Ovary (tissue), 9 donors: Measurements from ENCODE around the gene SPPL2A. TPM values are rescaled to one million over a fixed set of nuclear protein-coding genes. Genes with fewer than 3 reads are reported as not detected.
A peak's percentile ranks its signal among the peaks of the same experiment; 100 is the strongest.
"Not testable (repeated sequence)": the region's sequence is repeated elsewhere in the genome, so short reads cannot be mapped to it uniquely, and the experiment has no call there.

ENCODE experiments used
- DNase-seq, 5 donors: peaks; one replicate each; pipeline ENCODE4 v3.0.0-alpha.2; 2019 to 2020
- H3K27ac ChIP-seq, 2 donors: fragments of 200-600 bp; one replicate each; pipeline versions ENCODE4 v1.5.1 to v1.8.0; 2019 to 2022
- H3K27me3 ChIP-seq: fragments of 200-600 bp; one replicate; pipeline ENCODE4 v1.8.0; 2022
- H3K36me3 ChIP-seq: fragments of 200-600 bp; sonication (generic); one replicate; pipeline ENCODE4 v1.5.1; 2019
- H3K4me1 ChIP-seq: one replicate; pipeline ENCODE4 v1.8.1; 2013; ENCODE audit warnings: mild to moderate bottlenecking, moderate library complexity; ENCODE audit not compliant: insufficient read depth
- H3K4me3 ChIP-seq: fragments of 200-600 bp; sonication (generic); one replicate; pipeline ENCODE4 v1.5.1; 2017
- H3K9me3 ChIP-seq, 2 donors: fragments of 200-600 bp in 1 of 2; sonication (generic) in 1 of 2; one replicate each; pipeline versions ENCODE4 v1.5.1 to v1.8.1; 2013 to 2019; ENCODE audit warnings: mild to moderate bottlenecking in 1 of 2, moderate library complexity in 1 of 2
- CTCF ChIP-seq, 3 donors: fragments of 450-650 bp in 2 of 3; fragments of 200-600 bp in 1 of 3; IDR thresholded peaks; one replicate each; pipeline versions ENCODE4 v1.5.1 to v1.8.0; 2016 to 2022; ENCODE audit warnings: antibody characterized with exemption in 3 of 3, mild to moderate bottlenecking in 1 of 3
- EP300 ChIP-seq: sonication (generic); formaldehyde crosslinking; IDR thresholded peaks from one replicate; pipeline ENCODE4 v1.6.1; 2017; ENCODE audit warnings: antibody characterized with exemption
- POLR2A ChIP-seq: fragments of 450-650 bp; IDR thresholded peaks from one replicate; pipeline ENCODE4 v1.6.1; 2017; ENCODE audit warnings: antibody characterized with exemption, mild to moderate bottlenecking, moderate library complexity
- WGBS, 3 donors: extraction: QIAGEN DNeasy Blood & Tissue Kit in 1 of 3; methylation state at CpG; one replicate each; pipeline versions ENCODE4 v1.1.5 to v1.1.7; 2013 to 2017; 5-methylcytosine and 5-hydroxymethylcytosine counted together
- intact Hi-C, 4 donors: fragments of 100-400 bp; cut with DNase I; formaldehyde crosslinking; loops; one replicate each; pipeline versions ENCODE4 v1.11.0 to v1.15.1; 2022 to 2023
- polyA plus RNA-seq, 2 donors: library from polyadenylated mRNA; stranded (reverse); fragments of 200-250 nt in 1 of 2; fragments of 350-450 nt in 1 of 2; fragmentation: Illumina TruSeq in 1 of 2; extraction: RNeasy Lipid Tissue Mini Kit (QIAGEN cat#74804) in 1 of 2; gene quantifications; one replicate each; pipeline ENCODE4 v1.2.3, GENCODE V29; 2013 to 2014
- total RNA-seq, 7 donors: library from RNA; depleted of rRNA in 2 of 7; stranded (reverse); fragments of >200 nt in 2 of 7; fragmentation: NEBNext Ultra II Directional in 3 of 7; extraction: Animal tissue kit (Norgen Biotek cat#: 25700) in 3 of 7; gene quantifications; one replicate each; pipeline versions ENCODE4 v1.1.0 to v1.2.4, GENCODE V29; 2016 to 2023
- donor health status: DM: no; HTN: no; CAD: no; lungs with moderate emphysema.
- donor health status: DM: no; HTN: no; CAD: no.
- donor health status: Bipolar disorder and iron deficiency.
- donor health status: DM: yes; HTN: yes; CAD: no.
- donor health status: DM: no; HTN: no; CAD: no.
- donor health status: DM: yes; HTN: yes; CAD: no.

The SPPL2A gene
- total and polyA plus RNA-seq, 9 donors = 15.4 to 97.2 (median 55.7) TPM

GRCh38 chr15:50698101-50698500, 67.4 kb downstream of the SPPL2A start:
- Histone ChIP-seq H3K4me3 (no peak overlapping the region), H3K27ac (no peak overlapping the region), H3K36me3 (no peaks in the 10 kb centered on the region), H3K9me3 (no peaks in the 10 kb centered on the region), H3K4me1 (no peaks in the 10 kb centered on the region), H3K27me3 (no peaks in the 10 kb centered on the region)
- no peak for DNase-seq
- intact Hi-C loops = no loop called here
- no peak for TF ChIP-seq POLR2A
- TF ChIP-seq EP300 = no peak
- no peak for TF ChIP-seq CTCF (IDR thresholded peaks at IDR 0.05)
- 75 to 85% (median 81%) methylated on average over 8 of the region's 8 CpGs for WGBS, 3 donors

- no peaks in the 10 kb centered on the region for H3K27me3 ChIP-seq
- H3K9me3 ChIP-seq = no peaks in the 10 kb centered on the region
- H3K4me1 ChIP-seq = no peaks in the 10 kb centered on the region
- WGBS, 3 donors = 80 to 91% (median 86%) methylated on average over 4 of the region's 4 CpGs
- no peak for TF ChIP-seq POLR2A
- TF ChIP-seq EP300 = no peak
- no peak for TF ChIP-seq CTCF (IDR thresholded peaks at IDR 0.05)
- H3K4me3 ChIP-seq = no peak overlapping the region
- no peak for DNase-seq
- H3K27ac ChIP-seq = no peak overlapping the region
- intact Hi-C loops = no loop called here
- no peaks in the 10 kb centered on the region for H3K36me3 ChIP-seq
Measured at GRCh38 chr15:50697109-50697797, 68.3 kb downstream of the SPPL2A start.

GRCh38 chr15:50694634-50695165, 70.8 kb downstream of the SPPL2A start:
- DNase-seq, H3K9me3 ChIP-seq, H3K4me1 ChIP-seq, H3K4me3 ChIP-seq, H3K27me3 ChIP-seq, intact Hi-C loops, H3K36me3 ChIP-seq, H3K27ac ChIP-seq: not testable (repeated sequence)
- WGBS, 3 donors = 94 to 96% (median 95%) methylated on average over 9 of the region's 9 CpGs

GRCh38 chr15:50687302-50687902, 78.1 kb downstream of the SPPL2A start:
- H3K9me3 ChIP-seq = no peaks in the 10 kb centered on the region
- DNase-seq = no peak
- H3K4me1 ChIP-seq = no peaks in the 10 kb centered on the region
- no peaks in the 10 kb centered on the region for H3K27me3 ChIP-seq
- 40 to 50% (median 48%) methylated on average over 10 of the region's 10 CpGs for WGBS, 3 donors
- H3K27ac ChIP-seq = peak overlapping the region; percentile 70 to 94
- H3K36me3 ChIP-seq = no peaks in the 10 kb centered on the region
- no peak for TF ChIP-seq POLR2A
- TF ChIP-seq EP300 = no peak
- no peak for TF ChIP-seq CTCF (IDR thresholded peaks at IDR 0.05)
- intact Hi-C loops = loop anchor here in 1 of 4 donors (10.0 kb wide), 1 partner anchor 217 kb away; the partner anchor contains the start of gene AP4E1
- H3K4me3 ChIP-seq = peak overlapping the region; percentile 73
